Measurements from ENCODE around the gene ADGRL3. TPM values are rescaled to one million over a fixed set of nuclear protein-coding genes. Genes with fewer than 3 reads are reported as not detected.
"Not testable (repeated sequence)": the region's sequence is repeated elsewhere in the genome, so short reads cannot be mapped to it uniquely, and the experiment has no call there.

Gene ADGRL3
- polyA plus RNA-seq, 1 experiment: 0.35 TPM

DNA sequence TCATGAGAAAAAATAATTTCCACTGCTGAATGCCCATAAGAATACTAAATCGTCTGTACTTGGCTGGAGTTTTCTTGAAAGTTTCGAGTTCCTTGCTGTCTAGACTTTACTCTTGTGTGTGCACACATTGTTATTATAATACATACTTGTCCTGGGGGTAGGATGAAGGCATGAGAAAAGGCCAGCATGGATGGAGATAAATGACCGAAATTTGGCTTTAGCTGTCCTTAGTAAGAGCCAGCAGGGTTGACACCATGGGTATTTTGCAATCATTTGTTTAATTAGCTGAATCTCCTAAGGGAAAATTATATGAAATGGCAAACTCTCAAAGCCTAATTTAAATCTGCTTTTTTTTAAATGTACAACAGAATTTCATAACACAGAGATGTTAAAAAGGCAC is 641.6 kb downstream of the ADGRL3 start:
- no peak for TF ChIP-seq CTCF (IDR thresholded peaks at IDR 0.05; ENCODE audit: low read depth, low read length)
- no peaks in the 10 kb centered on the region for H3K9me3 ChIP-seq (ENCODE audit: control insufficient read depth, insufficient read depth, low read length)

DNA sequence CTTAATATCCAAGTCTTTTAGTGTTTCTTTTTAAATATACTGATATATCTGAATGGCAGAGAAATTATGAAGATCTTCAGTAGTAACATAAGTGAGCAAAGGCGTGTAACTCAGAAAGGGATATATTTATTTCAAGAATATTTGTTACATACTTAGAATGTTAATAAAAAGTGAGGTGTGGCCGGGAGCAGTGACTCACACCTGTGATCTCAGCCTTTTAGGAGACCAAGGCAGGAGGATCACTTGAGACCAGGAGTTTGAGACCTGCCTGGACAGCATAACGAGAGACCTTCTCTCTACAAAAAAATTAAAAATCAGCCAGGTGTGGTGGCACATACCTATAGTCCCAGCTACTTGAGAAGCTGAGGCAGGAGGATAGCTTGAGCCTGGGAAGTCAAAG is 651.0 kb downstream of the ADGRL3 start:
- no peak for TF ChIP-seq CTCF (IDR thresholded peaks at IDR 0.05; ENCODE audit: low read depth, low read length)
- Histone ChIP-seq H3K27me3 (ENCODE audit: control insufficient read depth, insufficient read depth, low read length) (no peaks in the 10 kb centered on the region), H3K27ac (ENCODE audit: low read depth, low read length) (no peak overlapping the region), H3K9me3 (ENCODE audit: control insufficient read depth, insufficient read depth, low read length) (no peaks in the 10 kb centered on the region), H3K4me3 (ENCODE audit: low read depth, low read length) (no peak overlapping the region)
- CTCF ChIA-PET: no interaction called here
- no peak for DNase-seq (ENCODE audit: low read depth, low spot score)
- POLR2A ChIA-PET: no interaction called here

More for the DNA sequence above, 641.6 kb downstream of the ADGRL3 start:
- ChIA-PET POLR2A (no interaction called here), CTCF (no interaction called here)
- Histone ChIP-seq H3K27me3 (ENCODE audit: control insufficient read depth, insufficient read depth, low read length) (no peaks in the 10 kb centered on the region), H3K27ac (ENCODE audit: low read depth, low read length) (no peak overlapping the region), H3K4me3 (ENCODE audit: low read depth, low read length) (no peak overlapping the region)
- DNase-seq (ENCODE audit: low read depth, low spot score): no peak

- H3K27me3 ChIP-seq (ENCODE audit: control insufficient read depth, insufficient read depth, low read length); POLR2A ChIA-PET; CTCF ChIA-PET: not testable (repeated sequence)
Measured at GRCh38 chr4:61852105-61852504, 652.0 kb downstream of the ADGRL3 start.

GRCh38 chr4:61853041-61853440 is 652.9 kb downstream of the ADGRL3 start:
- CTCF ChIA-PET: no interaction called here
- H3K4me3 ChIP-seq (ENCODE audit: low read depth, low read length): no peak overlapping the region
- H3K27me3 ChIP-seq (ENCODE audit: control insufficient read depth, insufficient read depth, low read length): no peaks in the 10 kb centered on the region
- POLR2A ChIA-PET: no interaction called here
- DNase-seq (ENCODE audit: low read depth, low spot score): no peak
- no peak for TF ChIP-seq CTCF (IDR thresholded peaks at IDR 0.05; ENCODE audit: low read depth, low read length)
- no peak overlapping the region for H3K27ac ChIP-seq (ENCODE audit: low read depth, low read length)
- H3K9me3 ChIP-seq (ENCODE audit: control insufficient read depth, insufficient read depth, low read length): no peaks in the 10 kb centered on the region

More at GRCh38 chr4:61852105-61852504, 652.0 kb downstream of the ADGRL3 start:
- not testable (repeated sequence) for H3K9me3 ChIP-seq (ENCODE audit: control insufficient read depth, insufficient read depth, low read length); H3K4me3 ChIP-seq (ENCODE audit: low read depth, low read length); DNase-seq (ENCODE audit: low read depth, low spot score); H3K27ac ChIP-seq (ENCODE audit: low read depth, low read length)

DNA sequence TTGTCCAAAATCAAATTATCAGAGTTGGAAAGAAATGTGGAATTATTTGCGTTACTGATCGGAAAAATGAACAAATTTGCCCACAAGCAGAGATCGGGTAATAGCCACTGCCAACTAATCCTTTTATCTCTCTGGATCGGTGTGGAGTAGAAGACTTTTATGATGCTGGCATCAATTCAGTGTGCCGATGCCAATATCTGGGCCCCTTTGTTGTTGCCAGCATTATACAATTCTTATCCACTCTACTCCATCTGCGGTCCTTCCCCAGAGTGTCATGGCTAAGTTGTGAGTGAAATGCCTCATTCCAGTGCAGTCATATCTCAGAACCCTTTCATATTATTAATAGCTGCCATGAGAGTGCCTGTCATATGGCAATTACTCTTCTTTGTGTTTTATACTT is 660.2 kb downstream of the ADGRL3 start:
- CTCF ChIA-PET: no interaction called here
- POLR2A ChIA-PET: no interaction called here
- no peak overlapping the region for H3K4me3 ChIP-seq (ENCODE audit: low read depth, low read length)

More for the DNA sequence above, 660.2 kb downstream of the ADGRL3 start:
- Histone ChIP-seq H3K27ac (ENCODE audit: low read depth, low read length) (no peak overlapping the region), H3K27me3 (ENCODE audit: control insufficient read depth, insufficient read depth, low read length) (no peaks in the 10 kb centered on the region), H3K9me3 (ENCODE audit: control insufficient read depth, insufficient read depth, low read length) (no peaks in the 10 kb centered on the region)
- no peak for TF ChIP-seq CTCF (IDR thresholded peaks at IDR 0.05; ENCODE audit: low read depth, low read length)
- DNase-seq (ENCODE audit: low read depth, low spot score): no peak
